ENCODE results near the gene RYR2.

Gene RYR2

DNA sequence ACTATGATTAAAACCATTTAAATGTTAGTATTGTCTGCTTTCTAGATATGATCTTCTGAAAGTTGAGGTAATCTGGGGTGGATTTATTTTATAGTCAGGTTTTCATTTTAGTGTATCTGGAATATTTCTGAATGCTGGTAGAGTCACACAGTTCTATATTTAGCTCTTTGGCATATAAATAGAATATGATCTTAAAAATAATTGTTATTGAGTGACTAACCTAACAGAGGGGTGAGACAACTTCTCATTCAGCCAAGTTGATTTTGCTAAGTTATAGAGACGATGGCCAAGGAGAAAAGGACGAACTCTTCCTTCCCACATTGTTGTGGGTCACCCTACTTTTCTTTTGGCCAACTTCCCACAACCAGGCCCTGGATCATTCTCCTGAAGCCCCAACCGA, 30.6 kb upstream of the RYR2 start:
- TF ChIP-seq, protein P1, sequence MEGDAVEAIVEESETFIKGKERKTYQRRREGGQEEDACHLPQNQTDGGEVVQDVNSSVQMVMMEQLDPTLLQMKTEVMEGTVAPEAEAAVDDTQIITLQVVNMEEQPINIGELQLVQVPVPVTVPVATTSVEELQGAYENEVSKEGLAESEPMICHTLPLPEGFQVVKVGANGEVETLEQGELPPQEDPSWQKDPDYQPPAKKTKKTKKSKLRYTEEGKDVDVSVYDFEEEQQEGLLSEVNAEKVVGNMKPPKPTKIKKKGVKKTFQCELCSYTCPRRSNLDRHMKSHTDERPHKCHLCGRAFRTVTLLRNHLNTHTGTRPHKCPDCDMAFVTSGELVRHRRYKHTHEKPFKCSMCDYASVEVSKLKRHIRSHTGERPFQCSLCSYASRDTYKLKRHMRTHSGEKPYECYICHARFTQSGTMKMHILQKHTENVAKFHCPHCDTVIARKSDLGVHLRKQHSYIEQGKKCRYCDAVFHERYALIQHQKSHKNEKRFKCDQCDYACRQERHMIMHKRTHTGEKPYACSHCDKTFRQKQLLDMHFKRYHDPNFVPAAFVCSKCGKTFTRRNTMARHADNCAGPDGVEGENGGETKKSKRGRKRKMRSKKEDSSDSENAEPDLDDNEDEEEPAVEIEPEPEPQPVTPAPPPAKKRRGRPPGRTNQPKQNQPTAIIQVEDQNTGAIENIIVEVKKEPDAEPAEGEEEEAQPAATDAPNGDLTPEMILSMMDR (IDR thresholded peaks at IDR 0.05; ENCODE audit: extremely low read depth, insufficient read depth, missing control alignments), result no peak
- no peak for DNase-seq (ENCODE audit: low spot score)
- in situ Hi-C loops (cut with MboI; ENCODE audit: low pct_unique_long_range_greater_than_20kb, low sequenced_read_pairs, unreplicated experiment), result no loop called here

- DNase-seq (ENCODE audit: low spot score), result no peak
- in situ Hi-C loops (cut with MboI; ENCODE audit: low pct_unique_long_range_greater_than_20kb, low sequenced_read_pairs, unreplicated experiment), result no loop called here
- TF ChIP-seq, protein P1 (IDR thresholded peaks at IDR 0.05; ENCODE audit: extremely low read depth, insufficient read depth, missing control alignments), result no peak
Measured at GRCh38 chr1:237012361-237012760, 29.6 kb upstream of the RYR2 start.

DNA sequence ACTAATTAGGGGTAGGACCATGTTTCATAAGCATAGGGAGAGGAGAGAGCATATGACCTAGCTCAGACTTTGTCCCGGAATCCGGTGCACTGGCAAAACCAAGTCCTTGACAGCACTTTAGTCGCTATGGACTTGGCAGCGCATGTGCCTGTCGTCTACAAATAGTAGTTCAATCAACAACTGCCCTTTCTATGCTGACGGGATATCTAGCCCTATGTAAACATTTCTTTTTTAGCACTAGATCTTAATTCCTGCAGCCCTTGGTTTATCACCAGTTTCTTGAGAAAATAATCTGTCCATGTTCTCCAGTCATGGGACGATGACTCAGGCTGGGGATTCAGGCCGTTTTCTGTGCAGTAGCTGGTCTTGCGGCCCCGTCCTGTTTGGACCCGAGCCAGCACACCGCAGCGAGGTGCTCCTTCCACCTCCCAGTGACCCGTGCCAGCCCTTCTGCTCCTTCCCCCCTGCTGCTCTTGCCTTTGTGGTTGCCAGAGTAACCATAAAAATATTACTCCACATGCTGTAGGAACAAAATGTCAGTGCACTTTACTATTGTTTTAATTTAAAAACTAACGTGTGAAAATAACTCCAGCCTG, 29.1 kb upstream of the RYR2 start:
- TF ChIP-seq, protein P1 (IDR thresholded peaks at IDR 0.05; ENCODE audit: extremely low read depth, insufficient read depth, missing control alignments), result no peak
- in situ Hi-C loops (cut with MboI; ENCODE audit: low pct_unique_long_range_greater_than_20kb, low sequenced_read_pairs, unreplicated experiment), result no loop called here
- no peak for DNase-seq (ENCODE audit: low spot score)

GRCh38 chr1:237013608-237014007, 28.4 kb upstream of the RYR2 start:
- no peak for DNase-seq (ENCODE audit: low spot score)
- TF ChIP-seq, protein P1 (IDR thresholded peaks at IDR 0.05; ENCODE audit: extremely low read depth, insufficient read depth, missing control alignments), result no peak
- in situ Hi-C loops (cut with MboI; ENCODE audit: low pct_unique_long_range_greater_than_20kb, low sequenced_read_pairs, unreplicated experiment), result no loop called here

- no peak for DNase-seq (ENCODE audit: low spot score)
- in situ Hi-C loops (cut with MboI; ENCODE audit: low pct_unique_long_range_greater_than_20kb, low sequenced_read_pairs, unreplicated experiment), result no loop called here
- TF ChIP-seq, protein P1 (IDR thresholded peaks at IDR 0.05; ENCODE audit: extremely low read depth, insufficient read depth, missing control alignments), result no peak
Measured at GRCh38 chr1:237016626-237017025, 25.4 kb upstream of the RYR2 start.

- in situ Hi-C loops (cut with MboI; ENCODE audit: low pct_unique_long_range_greater_than_20kb, low sequenced_read_pairs, unreplicated experiment), result no loop called here
- DNase-seq (ENCODE audit: low spot score), result no peak
Measured at GRCh38 chr1:237018896-237019295, 23.1 kb upstream of the RYR2 start.

More at GRCh38 chr1:237018896-237019295, 23.1 kb upstream of the RYR2 start:
- TF ChIP-seq, protein P1 (IDR thresholded peaks at IDR 0.05; ENCODE audit: extremely low read depth, insufficient read depth, missing control alignments), result no peak
